ENCODE measurements around the gene VDAC2. TPM values are rescaled to one million over a fixed set of nuclear protein-coding genes. Genes with fewer than 3 reads are reported as not detected.
"Not testable (repeated sequence)": the region's sequence is repeated elsewhere in the genome, so short reads cannot be mapped to it uniquely, and the experiment has no call there.

VDAC2 gene
- total RNA-seq, 4 donors from 2014 or later = 52.1 to 234 (median 149) TPM

DNA sequence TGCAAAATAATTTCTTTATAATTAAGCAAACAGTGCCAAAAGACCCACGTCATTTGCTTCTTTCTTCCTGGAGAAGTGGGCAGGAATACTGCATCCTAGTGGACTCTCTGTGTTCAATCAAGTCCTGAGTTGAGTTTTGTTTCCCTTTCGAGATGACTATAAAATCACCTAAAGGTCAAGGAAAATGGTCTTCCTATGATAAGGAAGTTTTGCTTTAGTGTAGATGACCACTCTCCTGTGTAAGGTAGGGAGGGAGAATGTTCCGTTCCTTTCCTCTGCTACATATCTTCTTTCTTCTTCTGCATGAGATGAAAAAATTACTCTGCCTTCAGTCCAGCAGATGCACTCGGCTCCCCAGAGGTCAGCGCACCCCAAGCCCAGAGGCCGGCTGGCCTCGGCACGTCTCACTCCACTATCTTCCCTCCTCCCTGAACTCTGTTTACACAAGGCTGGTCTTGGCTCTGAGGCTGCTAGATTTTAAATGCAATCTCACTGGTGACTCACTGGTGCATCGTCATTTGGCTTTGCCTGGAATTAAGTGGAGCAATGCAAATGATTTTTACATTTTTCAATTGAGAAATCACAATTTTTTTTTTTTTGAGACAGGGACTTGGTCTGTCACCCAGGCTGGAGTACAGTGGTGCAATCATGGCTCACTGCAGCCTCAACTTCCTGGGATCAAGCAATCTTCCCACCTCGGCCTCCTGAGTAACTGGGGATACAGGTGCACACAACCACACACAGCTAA is 18.6 kb upstream of the VDAC2 start:
- TF ChIP-seq POLR2AphosphoS5 (IDR thresholded peaks at IDR 0.05) = peak; percentile 24 to 66 (median 37)
- TF ChIP-seq EP300 (IDR thresholded peaks at IDR 0.05; ENCODE audit: low read depth) = no peak
- TF ChIP-seq CTCF (IDR thresholded peaks at IDR 0.05) = peak in 2 of 5 experiments; percentile 8 to 12
- TF ChIP-seq POLR2A (IDR thresholded peaks at IDR 0.05) = no peak
- Histone ChIP-seq H3K9me3 (no peaks in the 10 kb centered on the region), H3K36me3 (no peaks in the 10 kb centered on the region), H3K27me3 (no peaks in the 10 kb centered on the region), H3K4me3 (no peak overlapping the region), H3K27ac (peak overlapping the region; percentile 70 to 82 (median 74)), H3K4me1 (peaks cover 7 to 62% (median 23%) of the 10 kb centered on the region in 4 donors)
- DNase-seq = peak; percentile 64
- intact Hi-C loops (cut with DNase I; ENCODE audit: low total_unique reads) (no loop called here), in situ Hi-C loops (cut with MboI; ENCODE audit: low pct_ligation_motif_present in 1 of 4, low pct_unique_long_range_greater_than_20kb in 1 of 4, low sequenced_read_pairs in 3 of 4) (no loop called here)
- 32 to 44% methylated on average over 8 to 10 of the region's 10 CpGs for WGBS, 2 donors (ENCODE audit: low coverage in 1 of 2)

DNA sequence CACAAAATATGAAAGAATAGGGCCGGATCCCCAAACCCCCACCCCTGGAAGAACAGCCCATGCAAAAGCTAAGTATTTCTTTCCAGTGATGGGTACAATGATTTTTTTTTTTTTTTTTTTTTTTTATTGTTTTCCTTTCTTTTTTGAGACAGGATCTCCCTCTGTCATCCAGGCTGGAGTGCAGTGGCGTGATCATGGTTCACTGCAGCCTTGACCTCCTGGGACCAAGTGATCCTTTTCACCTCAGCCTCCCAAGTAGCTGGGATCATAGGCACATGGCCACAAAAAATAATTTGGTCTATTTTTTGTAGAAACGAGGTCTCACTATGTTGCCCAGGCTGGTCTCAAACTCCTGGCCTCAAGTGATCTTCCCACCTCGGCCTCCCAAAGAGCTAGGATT is 16.0 kb upstream of the VDAC2 start:
- in situ Hi-C loops (cut with MboI; ENCODE audit: low pct_ligation_motif_present in 1 of 4, low pct_unique_long_range_greater_than_20kb in 1 of 4, low sequenced_read_pairs in 3 of 4); intact Hi-C loops (cut with DNase I; ENCODE audit: low total_unique reads): not testable (repeated sequence)
- WGBS, 2 donors (ENCODE audit: low coverage in 1 of 2) = 77 to 100% methylated on average over 1 to 4 of the region's 4 CpGs

GRCh38 chr10:75195035-75195763 is 15.4 kb upstream of the VDAC2 start:
- H3K9me3 ChIP-seq = no peaks in the 10 kb centered on the region
- in situ Hi-C loops (cut with MboI; ENCODE audit: low pct_ligation_motif_present in 1 of 4, low pct_unique_long_range_greater_than_20kb in 1 of 4, low sequenced_read_pairs in 3 of 4) = no loop called here
- no peak for TF ChIP-seq POLR2A (IDR thresholded peaks at IDR 0.05)
- no peak for TF ChIP-seq EP300 (IDR thresholded peaks at IDR 0.05; ENCODE audit: low read depth)
- TF ChIP-seq CTCF (IDR thresholded peaks at IDR 0.05) = no peak
- TF ChIP-seq POLR2AphosphoS5 (IDR thresholded peaks at IDR 0.05) = no peak
- peaks cover 7 to 46% (median 23%) of the 10 kb centered on the region in 4 donors for H3K4me1 ChIP-seq
- no peaks in the 10 kb centered on the region for H3K36me3 ChIP-seq
- 65 to 77% methylated on average over 5 to 6 of the region's 6 CpGs for WGBS, 2 donors (ENCODE audit: low coverage in 1 of 2)
- DNase-seq = no peak
- peak overlapping the region; percentile 35 to 68 (median 62) for H3K27ac ChIP-seq
- intact Hi-C loops (cut with DNase I; ENCODE audit: low total_unique reads) = no loop called here
- no peak overlapping the region for H3K4me3 ChIP-seq
- H3K27me3 ChIP-seq = no peaks in the 10 kb centered on the region

More for the DNA sequence above, 16.0 kb upstream of the VDAC2 start:
- Histone ChIP-seq H3K27ac (peak overlapping the region; percentile 19 to 68 (median 62)), H3K4me1 (peaks cover 7 to 46% (median 23%) of the 10 kb centered on the region in 4 donors)
- H3K4me3 ChIP-seq, H3K27me3 ChIP-seq, H3K9me3 ChIP-seq, H3K36me3 ChIP-seq, DNase-seq: not testable (repeated sequence)

DNA sequence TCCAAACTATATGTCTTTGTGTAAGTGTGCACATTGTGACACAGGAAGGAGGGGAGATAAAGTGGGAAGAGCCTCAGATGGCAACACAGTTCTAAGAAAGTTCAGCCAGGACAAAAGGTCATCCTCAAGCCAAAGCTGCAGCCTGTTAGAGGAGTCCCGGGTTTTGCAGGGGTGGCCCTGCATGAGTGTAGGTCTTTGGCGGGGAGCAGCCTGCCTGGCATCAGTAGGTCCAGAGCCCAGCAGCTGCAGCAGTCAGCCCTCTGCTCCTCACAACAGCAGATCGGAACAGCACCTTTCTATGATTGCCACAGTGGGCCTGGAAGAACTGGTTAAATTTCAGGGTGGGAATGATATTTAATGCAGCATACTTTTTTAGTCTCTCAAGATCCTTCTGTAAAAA is 13.5 kb upstream of the VDAC2 start:
- Histone ChIP-seq H3K27ac (no peak overlapping the region), H3K9me3 (no peaks in the 10 kb centered on the region), H3K27me3 (no peaks in the 10 kb centered on the region), H3K4me1 (peaks cover 7 to 35% (median 17%) of the 10 kb centered on the region in 4 donors), H3K36me3 (no peaks in the 10 kb centered on the region), H3K4me3 (no peak overlapping the region)
- no peak for DNase-seq
- 88% methylated on average over 3 of the region's 3 CpGs; no CpG with 5 or more reads in 1 of the 2 donors for WGBS, 2 donors (ENCODE audit: low coverage in 1 of 2)
- intact Hi-C loops (cut with DNase I; ENCODE audit: low total_unique reads) = no loop called here
- no peak for TF ChIP-seq POLR2AphosphoS5 (IDR thresholded peaks at IDR 0.05)
- TF ChIP-seq POLR2A (IDR thresholded peaks at IDR 0.05) = no peak
- TF ChIP-seq EP300 (IDR thresholded peaks at IDR 0.05; ENCODE audit: low read depth) = no peak
- TF ChIP-seq CTCF (IDR thresholded peaks at IDR 0.05) = no peak
- in situ Hi-C loops (cut with MboI; ENCODE audit: low pct_ligation_motif_present in 1 of 4, low pct_unique_long_range_greater_than_20kb in 1 of 4, low sequenced_read_pairs in 3 of 4) = no loop called here
